B cell (primary cell): ENCODE data around the gene BPIFB6. TPM values are rescaled to one million over a fixed set of nuclear protein-coding genes. Genes with fewer than 3 reads are reported as not detected.
"Not testable (repeated sequence)": the region's sequence is repeated elsewhere in the genome, so short reads cannot be mapped to it uniquely, and the experiment has no call there.

Experiments used
- ATAC-seq: fragments of 200-7000 bp; cut with Tn5 transposase; one replicate; pipeline ENCODE4 v1.10.0; 2021; ENCODE audit warnings: low read depth, mild to moderate bottlenecking, moderate number of reproducible peaks, moderate library complexity
- CTCF ChIA-PET: fragments of 350-600 bp; sonication (Branson Sonifier 250); formaldehyde crosslinking; loops from one replicate; lab custom pipeline; 2021; ENCODE audit warnings: antibody characterized with exemption, inconsistent platforms; lab: Charles Lee
- POLR2A ChIA-PET: fragments of 350-600 bp; sonication (Branson Sonifier 250); formaldehyde crosslinking; loops from one replicate; lab custom pipeline; 2021; ENCODE audit warnings: antibody characterized with exemption; lab: Charles Lee
- DNase-seq: peaks from one replicate; pipeline ENCODE4 v3.0.0; 2013
- H2AFZ ChIP-seq: 2 replicates; pipeline ENCODE4 v1.6.1; 2012; ENCODE audit warnings: mild to moderate bottlenecking, low read depth, low read length; ENCODE audit not compliant: insufficient read depth, poor library complexity, severe bottlenecking
- H3K27ac ChIP-seq, 2 donors: 1 replicate in 1 of 2; 2 replicates in 1 of 2; pipeline ENCODE4 v1.5.1; 2012 to 2013; ENCODE audit warnings: low read length in 2 of 2, mild to moderate bottlenecking in 2 of 2, moderate library complexity in 1 of 2
- H3K27me3 ChIP-seq, 4 experiments: fragments of 200-600 bp in 1 of 4; sonication (generic) in 1 of 4; replicated peaks in 1 of 4; 1 replicate in 2 of 4; 2 replicates in 2 of 4; pipeline versions ENCODE4 v1.6.1 to v1.7.0; 2013 to 2016; ENCODE audit warnings: low read length in 3 of 4, mild to moderate bottlenecking in 2 of 4, mixed read lengths in 1 of 4, moderate library complexity in 1 of 4; ENCODE audit not compliant: insufficient read depth in 4 of 4, control insufficient read depth in 3 of 4; ENCODE audit errors: control extremely low read depth in 1 of 4
- H3K36me3 ChIP-seq, 2 experiments: replicated peaks in 1 of 2; 1 replicate in 1 of 2; 2 replicates in 1 of 2; pipeline versions ENCODE4 v1.6.1 to v1.7.1; 2013; ENCODE audit warnings: low read length in 1 of 2; ENCODE audit not compliant: insufficient read depth in 2 of 2, control insufficient read depth in 1 of 2; ENCODE audit errors: control extremely low read depth in 1 of 2, extremely low read depth in 1 of 2
- H3K4me1 ChIP-seq, 2 donors: fragments of 200-600 bp in 1 of 2; sonication (generic) in 1 of 2; 1 replicate in 1 of 2; 2 replicates in 1 of 2; pipeline versions ENCODE4 v1.5.1 to v1.6.1; 2013 to 2017; ENCODE audit warnings: low read length in 2 of 2; ENCODE audit not compliant: control insufficient read depth in 2 of 2, insufficient read depth in 2 of 2
- H3K4me2 ChIP-seq: replicated peaks from 2 replicates; pipeline ENCODE3; 2012; ENCODE audit warnings: mild to moderate bottlenecking, low read depth, low read length; ENCODE audit not compliant: poor library complexity, severe bottlenecking
- H3K4me3 ChIP-seq, 5 experiments: fragments of 200-600 bp in 1 of 5; sonication (generic) in 1 of 5; 1 replicate in 3 of 5; 2 replicates in 2 of 5; pipeline versions ENCODE4 v1.5.1 to v1.7.0; 2011 to 2016; ENCODE audit warnings: low read length in 4 of 5, mild to moderate bottlenecking in 4 of 5, low read depth in 2 of 5, control low read depth in 1 of 5, moderate library complexity in 1 of 5; ENCODE audit not compliant: insufficient read depth in 1 of 5; ENCODE audit errors: control extremely low read depth in 1 of 5, extremely low read depth in 1 of 5
- H3K79me2 ChIP-seq: fragments of 200-600 bp; sonication (generic); one replicate; pipeline ENCODE4 v1.6.0; 2016; ENCODE audit warnings: low read length; ENCODE audit not compliant: control insufficient read depth, insufficient read depth
- H3K9ac ChIP-seq: fragments of 200-600 bp; sonication (generic); 2 replicates; pipeline ENCODE4 v1.6.1; 2017; ENCODE audit warnings: mild to moderate bottlenecking, low read length, moderate library complexity
- H3K9me3 ChIP-seq, 3 donors: one replicate each; pipeline versions ENCODE4 v1.6.1 to v1.7.1; 2013; ENCODE audit warnings: low read length in 2 of 3; ENCODE audit not compliant: control insufficient read depth in 2 of 3, insufficient read depth in 1 of 3; ENCODE audit errors: control extremely low read depth in 1 of 3
- H4K20me1 ChIP-seq: 2 replicates; pipeline ENCODE4 v1.6.0; 2012; ENCODE audit warnings: mild to moderate bottlenecking, low read length; ENCODE audit not compliant: insufficient read depth, control insufficient read depth, poor library complexity, severe bottlenecking
- H3K27ac Mint-ChIP-seq: one replicate; pipeline ENCODE4 v1.8.0; 2021; ENCODE audit warnings: mixed read lengths
- H3K27me3 Mint-ChIP-seq: one replicate; pipeline ENCODE4 v1.8.0; 2021; ENCODE audit warnings: mixed read lengths
- H3K4me1 Mint-ChIP-seq: one replicate; pipeline ENCODE4 v1.8.0; 2021; ENCODE audit warnings: mixed read lengths
- H3K4me3 Mint-ChIP-seq: one replicate; pipeline ENCODE4 v1.8.0; 2021; ENCODE audit warnings: mixed read lengths
- H3K9me3 Mint-ChIP-seq: one replicate; pipeline ENCODE4 v1.8.0; 2022; ENCODE audit warnings: mixed read lengths; ENCODE audit not compliant: insufficient read depth
- CTCF ChIP-seq: fragments of 200-600 bp; IDR thresholded peaks from one replicate; pipeline ENCODE4 v1.8.0; 2022; ENCODE audit warnings: antibody characterized with exemption, mild to moderate bottlenecking
- EZH2 ChIP-seq: IDR thresholded peaks from 2 replicates; pipeline ENCODE4 v1.6.1; 2012; ENCODE audit warnings: borderline replicate concordance, low read depth, mild to moderate bottlenecking, moderate library complexity, low read length; ENCODE audit not compliant: insufficient read depth, poor library complexity, severe bottlenecking
- WGBS: methylation state at CpG from one replicate; pipeline ENCODE4 v1.1.5; 2013; ENCODE audit warnings: missing lambda C conversion rate; ENCODE audit not compliant: insufficient coverage; 5-methylcytosine and 5-hydroxymethylcytosine counted together
- intact Hi-C: fragments of 100-400 bp; cut with micrococcal nuclease; formaldehyde crosslinking; loops from one replicate; pipeline ENCODE4 v1.10.0; 2022
- polyA plus RNA-seq: library from polyadenylated mRNA; depleted of rRNA; stranded (reverse); fragments of >200 nt; gene quantifications from 2 replicates; pipeline ENCODE4 v1.2.3, GENCODE V29; 2012
- total RNA-seq, 2 donors: library from RNA; stranded (reverse); fragments of 120-200 nt in 1 of 2; gene quantifications; 1 replicate in 1 of 2; 2 replicates in 1 of 2; pipeline versions ENCODE4 v1.2.3 to v1.2.4, GENCODE V29; 2013 to 2022

BPIFB6 gene
- total and polyA plus RNA-seq, 2 donors (not counting 1 experiment from before 2014, with no cell fraction given) = not detected

GRCh38 chr20:33043731-33044181, 12.3 kb downstream of the BPIFB6 start:
- no peaks in the 10 kb centered on the region for H4K20me1 ChIP-seq
- H3K9me3 ChIP-seq = peaks cover 0 to 38% (median 13%) of the 10 kb centered on the region in 3 donors
- Mint-ChIP-seq H3K4me1 (no peaks in the 10 kb centered on the region), H3K27me3 (no peaks in the 10 kb centered on the region), H3K4me3 (no peak overlapping the region), H3K9me3 (peaks cover 14% of the 10 kb centered on the region), H3K27ac (no peak overlapping the region)
- H3K36me3 ChIP-seq = no peaks in the 10 kb centered on the region
- WGBS = 60% methylated on average over 1 of the region's 1 CpG
- no peak overlapping the region for H3K4me3 ChIP-seq
- no peak for DNase-seq
- no peaks in the 10 kb centered on the region for H3K4me1 ChIP-seq
- H3K9ac ChIP-seq = no peak overlapping the region
- no peak for TF ChIP-seq CTCF
- TF ChIP-seq EZH2 = no peak
- H3K27ac ChIP-seq = no peak overlapping the region
- no peak for ATAC-seq
- intact Hi-C loops = no loop called here
- H3K79me2 ChIP-seq = no peaks in the 10 kb centered on the region
- POLR2A ChIA-PET = no interaction called here
- H3K4me2 ChIP-seq = no peak overlapping the region
- CTCF ChIA-PET = interaction anchor here (1.3 kb wide), 1 partner anchor 141 kb away, joined by 3 read pairs; no protein-coding TSS in a partner anchor
- H3K27me3 ChIP-seq = no peaks in the 10 kb centered on the region
- H2AFZ ChIP-seq = no peak overlapping the region

DNA sequence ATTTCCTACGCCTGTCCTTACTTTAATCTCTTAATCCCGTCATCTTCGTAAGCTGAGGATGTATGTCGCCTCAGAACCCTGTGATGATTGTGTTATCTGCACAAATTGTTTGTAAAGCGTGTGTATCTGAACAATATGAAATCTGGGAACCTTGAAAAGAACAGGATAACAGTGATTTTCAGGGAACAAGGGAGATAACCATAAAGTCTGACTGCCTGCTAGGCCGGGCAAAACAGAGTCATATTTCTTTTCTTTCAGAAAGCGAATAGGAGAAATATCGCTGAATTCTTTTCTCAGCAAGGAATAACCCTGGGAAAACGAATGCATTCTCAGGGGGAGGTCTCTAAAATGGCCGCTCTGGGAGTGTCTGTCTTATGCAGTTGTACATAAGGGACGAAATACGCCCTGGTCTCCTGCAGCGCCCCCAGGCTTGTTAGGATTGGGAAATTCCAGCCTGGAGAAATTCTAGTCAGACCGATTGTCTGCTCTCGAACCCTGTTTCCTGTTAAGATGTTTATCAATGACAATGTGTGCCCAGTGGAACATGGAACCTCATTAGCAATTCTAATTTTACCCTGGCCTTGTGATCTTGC, 13.8 kb downstream of the BPIFB6 start:
- H3K4me3 ChIP-seq, H3K27me3 Mint-ChIP-seq, ATAC-seq, H3K4me1 ChIP-seq, H3K27ac Mint-ChIP-seq, DNase-seq, H3K4me3 Mint-ChIP-seq, H3K27ac ChIP-seq, CTCF ChIA-PET, H3K9ac ChIP-seq, H3K36me3 ChIP-seq, H3K79me2 ChIP-seq, intact Hi-C loops, H3K4me2 ChIP-seq, H3K4me1 Mint-ChIP-seq, H3K27me3 ChIP-seq, POLR2A ChIA-PET, H4K20me1 ChIP-seq, H2AFZ ChIP-seq: not testable (repeated sequence)
- peaks cover 14% of the 10 kb centered on the region for H3K9me3 Mint-ChIP-seq
- H3K9me3 ChIP-seq = peaks cover 0 to 38% (median 13%) of the 10 kb centered on the region in 3 donors
- WGBS = 90% methylated on average over 12 of the region's 15 CpGs
